GM13977 (cell line): Measurements from ENCODE around the gene LMAN1.
A peak's percentile ranks its signal among the peaks of the same experiment; 100 is the strongest.

Experiments
- DNase-seq: peaks from one replicate; pipeline ENCODE4 v3.0.0; 2012; ENCODE audit warnings: low spot score
- in situ Hi-C: fragments of 300-500 bp; cut with MboI; formaldehyde crosslinking; loops from one replicate; pipeline ENCODE4 v1.12.0; 2022; ENCODE audit warnings: low sequenced_read_pairs, low pct_unique_long_range_greater_than_20kb, mixed read lengths, inconsistent platforms; ENCODE audit not compliant: unreplicated experiment
- TF ChIP-seq, protein P1 (sequence below): IDR thresholded peaks from 2 replicates; pipeline ENCODE4 v1.5.1; 2012; ENCODE audit warnings: mild to moderate bottlenecking, control low read depth; ENCODE audit not compliant: insufficient read depth; ENCODE audit errors: extremely low read depth, missing control alignments

Gene LMAN1

DNA sequence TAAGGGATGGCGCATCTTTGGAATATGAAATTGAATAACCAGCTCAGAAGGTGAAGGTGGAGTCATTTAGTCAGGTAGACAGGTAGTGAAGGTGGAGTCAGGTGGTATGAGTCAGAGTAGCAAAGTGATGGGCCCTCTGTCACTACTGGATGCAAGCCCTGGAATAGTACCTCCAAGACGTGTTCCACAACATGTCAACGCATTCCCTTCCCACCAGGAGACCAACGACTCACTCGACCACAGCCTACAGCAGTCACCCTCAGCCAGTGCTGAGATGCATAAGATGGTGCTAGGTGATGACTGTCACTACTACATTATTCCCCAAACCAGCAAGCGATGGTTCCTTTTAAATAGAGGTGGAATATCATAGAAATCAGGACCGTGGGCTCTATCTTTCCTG lies 47.4 kb downstream of the LMAN1 start:
- TF ChIP-seq, protein P1, sequence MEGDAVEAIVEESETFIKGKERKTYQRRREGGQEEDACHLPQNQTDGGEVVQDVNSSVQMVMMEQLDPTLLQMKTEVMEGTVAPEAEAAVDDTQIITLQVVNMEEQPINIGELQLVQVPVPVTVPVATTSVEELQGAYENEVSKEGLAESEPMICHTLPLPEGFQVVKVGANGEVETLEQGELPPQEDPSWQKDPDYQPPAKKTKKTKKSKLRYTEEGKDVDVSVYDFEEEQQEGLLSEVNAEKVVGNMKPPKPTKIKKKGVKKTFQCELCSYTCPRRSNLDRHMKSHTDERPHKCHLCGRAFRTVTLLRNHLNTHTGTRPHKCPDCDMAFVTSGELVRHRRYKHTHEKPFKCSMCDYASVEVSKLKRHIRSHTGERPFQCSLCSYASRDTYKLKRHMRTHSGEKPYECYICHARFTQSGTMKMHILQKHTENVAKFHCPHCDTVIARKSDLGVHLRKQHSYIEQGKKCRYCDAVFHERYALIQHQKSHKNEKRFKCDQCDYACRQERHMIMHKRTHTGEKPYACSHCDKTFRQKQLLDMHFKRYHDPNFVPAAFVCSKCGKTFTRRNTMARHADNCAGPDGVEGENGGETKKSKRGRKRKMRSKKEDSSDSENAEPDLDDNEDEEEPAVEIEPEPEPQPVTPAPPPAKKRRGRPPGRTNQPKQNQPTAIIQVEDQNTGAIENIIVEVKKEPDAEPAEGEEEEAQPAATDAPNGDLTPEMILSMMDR = no peak
- no peak for DNase-seq
- in situ Hi-C loops = no loop called here

DNA sequence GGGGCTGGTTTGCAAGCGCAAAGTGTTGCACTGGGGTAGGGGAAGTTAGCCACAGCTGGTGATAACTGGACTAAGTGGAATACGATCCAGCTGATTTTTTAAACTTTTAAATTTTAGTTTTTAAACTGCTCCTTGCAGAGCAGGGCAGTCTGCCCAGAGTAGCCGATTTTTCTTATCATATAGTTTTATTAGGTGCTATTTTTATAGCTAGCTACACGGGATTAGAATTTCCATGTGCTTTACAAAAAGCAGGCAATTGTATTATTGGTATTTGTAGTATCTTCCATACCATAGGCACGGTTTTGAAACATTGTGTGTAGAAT lies 50.2 kb downstream of the LMAN1 start:
- no peak for DNase-seq
- in situ Hi-C loops = no loop called here
- TF ChIP-seq, protein P1 = no peak

- TF ChIP-seq, protein P1 = peak; percentile 95
- in situ Hi-C loops = no loop called here
- DNase-seq = peak; percentile 76
Observed at GRCh38 chr18:59308248-59308937, 50.7 kb downstream of the LMAN1 start.

DNA sequence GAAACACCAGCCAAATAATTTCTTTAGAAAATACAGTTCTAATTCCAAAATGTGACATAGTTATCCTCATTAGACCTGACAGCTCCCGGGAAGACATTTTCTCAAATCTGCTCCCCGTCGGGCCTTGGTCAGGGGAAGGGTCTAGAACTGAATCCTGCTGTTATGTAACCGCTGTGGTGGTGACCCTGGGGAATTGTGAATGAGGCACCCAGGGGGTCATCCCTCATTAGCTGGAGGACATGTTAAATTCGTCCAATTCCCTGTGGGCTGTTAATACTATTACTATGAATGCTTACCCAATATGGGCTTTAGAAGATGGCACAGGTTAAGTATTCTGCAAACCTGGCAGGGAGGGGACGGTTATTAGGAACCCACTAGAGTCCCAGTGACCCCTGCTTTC lies 52.4 kb downstream of the LMAN1 start:
- in situ Hi-C loops = no loop called here

DNA sequence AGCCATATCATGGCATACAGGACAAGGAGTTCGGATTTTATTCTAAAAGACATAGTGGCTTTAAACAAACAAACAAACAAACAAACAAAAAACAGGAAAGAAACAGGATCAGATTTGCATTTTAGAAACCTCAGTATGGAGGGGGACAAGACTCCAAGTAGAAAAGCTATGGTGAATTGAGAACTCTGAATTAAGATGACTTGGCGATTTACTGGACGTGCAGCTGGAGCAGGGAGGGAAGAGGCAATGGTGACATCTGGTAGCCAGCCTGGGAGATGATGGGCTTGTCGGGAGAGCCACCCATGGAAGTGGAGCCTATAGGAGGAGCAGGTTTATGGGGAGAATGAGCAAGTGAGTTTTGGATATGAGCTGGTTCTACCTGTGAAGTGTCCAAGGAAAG lies 53.8 kb downstream of the LMAN1 start:
- TF ChIP-seq, protein P1 = no peak
- no peak for DNase-seq
- in situ Hi-C loops = no loop called here

More for the DNA sequence above, 52.4 kb downstream of the LMAN1 start:
- TF ChIP-seq, protein P1 = no peak
- no peak for DNase-seq

GRCh38 chr18:59303656-59304195 lies 55.3 kb downstream of the LMAN1 start:
- TF ChIP-seq, protein P1 = no peak
- DNase-seq = no peak
- in situ Hi-C loops = no loop called here
